GM21528 (cell line): ENCODE data around the gene EHMT2.

Experiments used
- ATAC-seq: cut with Tn5 transposase; IDR thresholded peaks from one replicate; pipeline ENCODE4 v1.9.1; 2021; ENCODE audit warnings: mild to moderate bottlenecking, moderate library complexity; ENCODE audit not compliant: unreplicated experiment, low FRiP score

EHMT2 gene

DNA sequence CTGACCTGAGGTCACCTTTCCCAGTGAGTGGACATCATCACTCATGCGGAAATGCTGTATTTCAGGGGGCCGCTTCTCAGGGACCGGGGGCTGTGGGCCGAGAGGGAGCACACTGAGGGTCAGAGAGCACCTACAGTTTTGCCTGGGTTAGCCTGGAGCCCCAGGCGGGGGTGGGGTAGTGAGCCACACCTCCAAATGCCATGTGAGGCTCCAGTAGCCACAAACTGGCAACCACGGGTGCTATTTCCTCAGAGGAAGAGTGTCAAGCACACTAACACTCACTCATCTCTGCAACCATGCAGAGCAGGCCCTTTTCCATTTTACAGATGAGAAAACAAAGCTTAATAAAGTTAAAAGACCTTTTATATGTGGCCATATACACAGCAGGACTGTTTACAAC is 4.7 kb downstream of the EHMT2 start:
- ATAC-seq, result no peak

DNA sequence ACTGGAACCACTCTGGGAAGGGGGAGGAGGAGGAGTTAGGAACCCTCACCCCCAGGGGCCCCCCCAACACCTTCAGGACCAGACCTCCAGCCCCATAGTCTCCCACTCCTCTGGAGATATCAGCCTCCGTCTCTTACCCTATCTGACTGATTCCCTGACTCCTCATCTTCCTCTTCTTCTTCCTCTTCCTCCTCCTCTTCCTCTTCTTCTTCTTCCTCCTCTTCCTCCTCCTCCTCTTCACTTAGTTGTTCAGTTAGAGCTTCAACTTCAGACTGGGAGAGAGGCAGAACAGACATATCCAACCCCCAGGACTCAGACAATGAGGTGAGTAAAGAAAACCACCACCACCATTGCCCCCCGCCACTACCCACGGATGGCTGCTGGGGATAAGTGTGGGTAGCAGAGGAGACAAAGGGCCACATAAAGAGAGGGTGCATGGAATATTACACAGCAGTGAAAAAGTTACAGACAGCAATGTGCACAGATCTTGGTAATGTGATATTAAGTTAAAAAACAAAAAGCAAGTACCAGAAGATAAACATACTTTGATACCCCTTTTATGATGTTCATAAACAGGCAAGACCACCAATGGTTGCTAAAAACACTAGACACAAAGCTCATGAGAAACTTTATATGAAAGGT is 8.0 kb downstream of the EHMT2 start:
- ATAC-seq, result no peak

DNA sequence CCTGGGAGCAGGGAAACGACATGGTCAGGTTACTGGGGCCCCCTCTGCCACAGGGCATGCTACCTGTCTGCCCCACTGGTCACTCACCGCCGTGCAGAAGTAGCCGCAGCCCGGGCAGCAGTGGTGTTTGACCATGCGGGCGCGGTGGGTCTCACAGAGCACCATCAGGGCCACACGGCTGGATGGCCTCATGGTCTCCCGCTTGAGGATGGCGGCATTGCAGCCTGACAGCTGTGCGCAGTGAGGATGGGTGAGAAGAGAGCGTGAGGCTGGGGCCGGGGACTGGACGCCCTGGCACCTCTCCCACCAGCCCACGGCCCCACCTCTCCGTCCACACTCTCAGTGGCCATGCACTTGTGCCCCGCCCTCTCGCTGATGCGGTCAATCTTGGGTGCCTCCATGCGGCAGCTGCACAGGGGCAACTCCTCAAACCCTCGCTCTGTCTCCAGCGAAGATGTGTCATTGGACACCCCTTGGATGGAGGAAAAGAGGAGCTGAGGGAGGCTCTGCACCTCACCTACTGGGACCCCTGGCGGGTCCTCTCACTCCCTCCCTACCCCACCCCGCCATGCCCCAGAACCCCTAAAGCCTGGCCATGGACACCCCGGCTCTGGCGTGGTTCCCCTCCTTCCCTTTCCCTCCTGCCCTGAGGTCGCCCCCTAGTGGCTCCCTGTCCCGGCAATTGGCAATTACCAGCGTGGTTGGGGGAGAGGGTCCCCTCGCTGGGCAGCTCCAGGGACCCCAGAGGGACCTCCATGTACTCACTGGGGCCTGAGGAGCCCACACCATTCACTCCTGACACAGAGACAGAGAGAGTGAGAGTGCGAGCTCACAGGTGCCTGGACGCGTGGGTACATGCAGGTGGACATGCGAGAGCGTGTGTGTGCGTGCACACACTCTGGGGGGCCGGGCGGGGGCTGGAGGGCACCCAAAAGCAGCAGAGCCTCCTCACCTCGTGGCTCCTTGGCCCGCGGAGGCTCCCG is 8.9 kb downstream of the EHMT2 start:
- ATAC-seq, result no peak

DNA sequence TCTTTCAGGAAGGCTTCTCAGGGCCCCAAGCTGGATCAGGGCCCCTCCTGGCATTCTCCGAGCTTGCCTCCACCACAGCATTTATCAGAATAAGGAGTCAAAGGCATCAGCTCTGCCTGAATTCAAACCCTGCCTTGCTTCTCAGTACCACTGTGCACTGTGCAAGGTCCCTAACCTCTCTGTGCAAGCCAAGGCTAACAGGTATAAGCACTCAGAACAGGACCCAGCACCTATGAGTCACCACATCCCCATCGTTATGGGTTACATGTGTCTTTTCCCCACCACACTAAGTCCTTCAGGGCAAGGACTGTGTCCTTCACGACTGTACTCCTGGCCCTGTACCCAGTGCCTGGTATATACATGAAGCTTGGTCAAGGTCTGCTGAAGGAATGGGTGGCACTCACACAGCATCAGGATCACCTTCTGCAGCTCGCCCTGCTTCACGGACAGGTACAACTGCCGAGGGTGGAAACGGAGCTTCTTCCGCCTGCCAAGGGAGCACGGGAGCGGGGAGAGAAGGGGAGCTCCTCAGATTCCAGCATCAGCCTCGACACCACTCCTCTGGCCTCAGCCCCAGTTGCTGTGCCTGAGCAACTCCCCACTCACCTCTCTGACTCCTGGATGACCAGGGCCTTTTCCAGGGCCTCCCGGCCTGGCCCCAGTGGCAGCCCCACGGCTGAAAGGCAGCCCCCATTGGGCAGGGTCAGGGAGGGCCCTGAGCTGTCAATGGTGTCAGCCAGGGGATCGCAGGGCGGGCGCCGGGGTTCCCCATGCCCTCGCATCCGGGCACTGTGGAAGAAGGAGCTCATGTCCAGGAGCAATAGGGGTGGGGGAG is 10.1 kb downstream of the EHMT2 start:
- ATAC-seq, result no peak

DNA sequence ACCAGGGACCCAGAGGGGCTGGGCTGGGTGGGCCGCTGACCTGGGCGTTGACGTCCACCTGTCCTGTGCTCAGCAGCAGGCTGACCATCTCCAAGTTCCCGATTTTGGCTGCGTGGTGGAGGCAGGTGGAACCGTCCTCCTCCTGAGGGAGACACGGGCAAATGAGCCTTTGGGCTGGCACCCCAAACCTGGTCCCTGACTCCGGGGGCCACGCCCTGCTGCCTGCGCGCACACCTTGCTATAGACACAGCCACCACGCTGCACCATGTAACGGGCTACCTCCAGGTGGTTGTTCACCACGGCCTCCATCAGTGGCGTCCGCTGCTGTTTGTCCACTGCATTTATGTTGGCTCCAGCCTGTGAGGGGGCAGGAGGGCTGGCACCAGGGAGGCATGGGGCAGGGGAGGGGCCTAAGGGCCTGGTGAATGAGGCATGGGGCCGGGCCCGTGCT is 10.9 kb downstream of the EHMT2 start:
- no peak for ATAC-seq

DNA sequence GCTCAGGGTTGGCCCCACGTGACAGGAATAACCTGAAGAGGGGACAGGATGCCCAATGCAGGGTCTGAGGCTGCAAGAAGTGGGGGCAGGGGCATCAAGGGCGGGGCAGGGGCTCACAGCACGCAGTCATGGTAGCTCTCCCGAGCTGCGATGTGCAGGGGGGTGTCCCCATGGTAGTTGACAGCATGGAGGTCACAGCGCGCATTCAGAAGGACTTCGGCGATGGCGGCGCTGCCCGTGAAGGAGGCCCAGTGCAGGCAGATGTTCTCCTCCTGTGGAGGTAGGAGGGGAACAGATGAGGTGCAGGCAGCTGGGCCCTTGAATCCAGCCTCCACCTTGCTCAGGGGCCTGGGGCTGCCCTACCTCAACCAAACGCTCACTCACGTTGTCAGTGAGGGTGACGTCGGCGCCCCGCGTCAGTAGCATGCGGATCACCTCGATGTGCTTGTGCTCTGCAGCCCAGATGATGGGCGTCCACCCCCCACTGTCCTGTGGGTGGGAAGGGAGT is 12.9 kb downstream of the EHMT2 start:
- no peak for ATAC-seq

DNA sequence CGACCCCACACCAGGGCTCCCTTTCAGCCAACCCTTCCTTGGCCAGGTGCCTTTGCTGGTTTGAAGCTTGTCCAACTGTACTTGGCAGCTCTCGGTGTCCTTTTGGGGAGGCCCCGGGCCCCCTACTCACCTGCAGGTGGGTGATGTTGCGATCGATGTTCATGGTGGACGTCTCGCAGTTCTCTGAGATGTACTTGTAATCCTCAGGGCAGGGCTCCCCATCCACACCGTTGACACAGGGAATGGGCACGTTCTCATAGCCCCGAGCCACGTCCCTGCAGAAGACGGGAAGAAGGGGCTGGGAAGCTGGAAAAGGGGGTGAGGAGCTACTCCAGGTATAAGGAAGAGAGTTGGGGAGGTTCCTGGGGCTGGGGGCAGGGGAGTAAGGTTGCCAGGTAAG is 13.8 kb downstream of the EHMT2 start:
- ATAC-seq, result no peak

DNA sequence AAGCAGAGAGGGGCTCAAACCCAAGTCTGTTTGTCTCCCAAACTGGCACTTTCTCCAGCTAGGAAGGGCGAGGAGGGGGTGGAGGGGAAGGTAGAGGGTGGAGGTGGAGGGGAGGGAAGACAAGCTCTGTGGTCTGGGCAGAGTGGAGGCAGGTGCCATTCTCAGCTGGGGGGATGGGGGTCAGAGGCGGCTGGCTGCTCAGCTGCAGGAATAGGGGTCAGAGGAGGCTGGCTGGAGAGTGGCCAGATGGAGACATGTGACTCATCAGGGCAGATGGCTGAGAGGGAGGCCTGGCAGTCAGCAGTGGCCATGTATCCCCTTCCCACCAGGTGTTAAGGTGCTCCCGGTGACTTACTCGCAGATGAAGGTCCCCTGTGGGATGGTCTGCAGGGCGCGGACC is 15.2 kb downstream of the EHMT2 start:
- ATAC-seq, result no peak

DNA sequence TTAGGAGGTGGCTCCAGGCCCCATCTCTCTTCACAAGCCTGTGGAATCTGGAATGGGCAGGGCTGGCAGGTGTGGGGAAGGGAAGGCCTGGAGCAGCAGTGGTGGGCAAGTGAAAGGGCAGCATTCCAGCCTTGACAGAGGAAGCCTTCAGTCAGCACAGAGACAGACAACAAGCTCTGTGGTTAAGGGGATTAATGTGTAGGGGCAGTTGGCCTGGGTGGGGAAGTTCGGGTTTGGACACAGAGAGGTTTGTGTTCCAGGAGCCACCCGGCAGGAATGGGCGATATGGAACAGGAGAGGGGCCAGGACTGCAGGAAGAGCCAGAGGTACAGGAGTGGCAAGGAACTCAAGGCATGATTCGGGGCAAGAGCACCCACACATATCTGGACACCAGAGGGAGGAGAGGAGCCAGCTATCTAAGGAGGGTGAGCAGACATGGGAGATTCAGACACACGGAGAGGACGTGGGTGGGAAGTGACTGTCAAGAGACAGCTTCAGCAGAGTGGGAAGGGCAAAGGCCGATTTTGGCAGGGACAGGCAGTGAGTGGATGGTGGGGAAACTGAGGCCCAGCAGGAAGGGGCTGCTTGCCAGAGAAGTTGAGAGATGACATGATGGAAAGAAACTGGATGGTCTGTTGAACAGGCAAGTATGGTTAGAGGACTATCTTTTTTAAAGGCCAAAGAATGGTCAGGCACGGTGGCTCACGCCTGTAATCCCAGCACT is 16.2 kb downstream of the EHMT2 start:
- ATAC-seq, result no peak

DNA sequence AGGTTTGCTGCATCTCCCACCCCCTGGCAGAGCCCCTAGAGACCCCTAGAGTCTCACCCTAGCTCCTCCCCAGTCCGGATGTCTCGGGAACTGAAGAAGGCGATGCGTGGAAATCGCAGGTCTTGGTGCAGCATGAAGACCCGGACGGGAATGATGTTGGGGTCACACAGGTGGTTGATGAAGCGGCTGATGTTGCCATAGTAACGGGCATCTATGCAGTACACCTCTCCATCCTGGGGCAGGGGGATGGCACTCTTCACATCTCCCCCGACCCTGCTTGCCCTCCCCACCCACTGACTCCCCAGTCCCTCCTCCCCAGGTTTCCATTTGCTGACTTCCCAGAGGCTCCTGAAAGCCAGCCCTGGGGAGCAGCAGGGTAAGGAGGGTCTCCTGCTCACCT is 16.9 kb downstream of the EHMT2 start:
- no peak for ATAC-seq

DNA sequence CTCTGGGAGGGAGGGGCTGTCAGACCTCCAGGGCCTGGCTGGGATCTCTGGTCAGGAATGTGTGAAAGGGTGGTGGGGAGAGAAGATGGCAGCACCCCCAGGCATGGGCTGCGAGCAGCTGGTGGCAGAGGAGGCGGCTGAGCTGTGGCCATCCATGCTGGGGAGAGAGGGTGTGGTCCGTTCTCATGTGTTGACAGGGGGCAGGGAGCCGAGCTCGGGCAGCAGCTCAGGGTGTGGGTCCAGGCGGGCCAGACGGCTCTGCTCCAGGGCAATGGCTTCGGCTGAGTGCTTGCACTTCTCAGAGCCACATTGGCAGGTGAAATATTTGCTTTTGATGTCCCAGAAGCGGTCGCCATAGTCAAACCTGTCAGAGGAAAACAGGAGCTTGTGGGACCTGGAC is 17.6 kb downstream of the EHMT2 start:
- ATAC-seq, result no peak

DNA sequence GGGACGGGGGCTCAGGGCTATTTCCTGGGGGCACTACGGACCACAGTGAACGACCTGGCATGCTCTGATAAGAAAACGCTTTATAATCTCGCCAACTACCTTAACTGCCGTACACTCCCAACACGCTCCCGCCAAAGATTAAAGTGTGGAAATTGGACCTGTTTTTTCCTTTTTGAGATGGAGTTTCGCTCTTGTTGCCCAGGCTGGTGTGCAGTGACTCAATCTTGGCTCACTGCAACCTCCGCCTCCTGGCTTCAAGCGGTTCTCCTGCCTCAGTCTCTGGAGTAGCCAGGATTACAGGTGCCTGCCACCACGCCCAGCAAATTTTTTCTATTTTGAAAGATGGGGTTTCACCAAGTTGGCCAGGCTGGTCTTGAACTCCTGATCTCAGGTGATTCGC is 18.4 kb downstream of the EHMT2 start:
- no peak for ATAC-seq

DNA sequence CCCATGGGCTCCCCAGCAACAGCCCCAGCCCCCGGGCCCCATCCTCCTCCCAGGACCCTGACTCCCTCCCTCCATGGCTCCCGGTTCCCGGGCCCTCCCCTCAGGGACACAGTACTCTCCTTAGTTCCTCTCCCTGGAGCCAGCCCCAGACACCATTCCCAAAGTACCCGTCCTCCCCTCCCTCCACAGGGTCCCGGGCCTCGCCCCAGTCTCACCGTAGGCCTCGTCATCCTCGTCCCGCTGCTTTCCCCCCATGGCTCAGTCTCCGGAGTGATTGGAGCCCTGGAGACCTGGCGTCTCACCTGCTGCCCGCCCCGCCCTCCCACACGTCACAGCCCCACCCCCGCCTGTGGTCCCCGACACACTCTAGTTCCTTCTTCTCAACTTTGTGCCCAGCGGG is 18.8 kb downstream of the EHMT2 start, which contains the start of gene SLC44A4:
SLC44A4 (minus strand) TSS at position 272 of the 400 bp plus-strand sequence; CDS start at position 255, 17 bp downstream.
- no peak for ATAC-seq

DNA sequence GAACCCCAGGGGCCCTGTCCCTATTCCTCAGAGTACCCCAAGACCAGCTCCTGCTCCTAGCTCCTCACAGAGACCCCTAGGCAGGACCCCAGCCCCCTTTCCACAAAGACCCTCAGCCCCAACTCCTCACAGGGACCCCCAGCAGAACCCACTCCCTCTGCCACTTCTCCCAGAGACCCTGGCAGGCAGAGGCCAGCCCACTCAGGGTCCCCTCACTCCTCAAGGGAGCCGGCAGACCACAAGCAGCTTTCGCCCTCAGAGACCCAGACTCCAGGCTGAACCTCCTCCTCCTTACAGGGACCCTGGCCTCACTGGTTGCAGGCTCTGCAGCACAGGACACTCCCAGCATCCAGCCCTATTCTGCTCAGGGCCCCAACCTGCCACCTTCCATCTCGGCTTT is 19.3 kb downstream of the EHMT2 start:
- ATAC-seq, result no peak

DNA sequence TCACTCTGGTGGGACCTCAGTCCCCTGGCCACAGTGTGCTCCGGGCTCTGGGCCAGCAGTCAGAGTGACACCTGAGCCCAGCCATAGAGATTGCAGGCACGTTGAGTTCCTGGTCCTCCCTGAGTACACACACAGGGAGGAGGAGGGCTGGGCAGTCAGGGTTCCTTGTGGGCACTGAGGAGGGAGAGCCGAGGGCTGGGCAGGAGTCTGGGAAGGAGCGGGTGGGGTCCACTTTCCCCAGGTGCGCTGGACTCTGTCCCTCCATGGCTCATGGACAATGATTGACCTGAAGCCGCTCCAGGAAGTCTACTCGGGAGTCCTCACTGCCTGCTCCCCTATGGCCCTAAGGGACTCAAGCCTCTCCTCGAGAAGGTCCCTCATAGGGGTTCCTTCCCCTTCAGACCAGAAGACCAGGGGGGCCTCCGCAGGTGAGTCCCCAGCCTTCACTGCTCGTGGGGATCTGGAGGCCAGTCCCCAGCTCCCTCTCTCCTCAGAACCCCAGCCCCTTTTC is 19.8 kb downstream of the EHMT2 start:
- ATAC-seq, result no peak

DNA sequence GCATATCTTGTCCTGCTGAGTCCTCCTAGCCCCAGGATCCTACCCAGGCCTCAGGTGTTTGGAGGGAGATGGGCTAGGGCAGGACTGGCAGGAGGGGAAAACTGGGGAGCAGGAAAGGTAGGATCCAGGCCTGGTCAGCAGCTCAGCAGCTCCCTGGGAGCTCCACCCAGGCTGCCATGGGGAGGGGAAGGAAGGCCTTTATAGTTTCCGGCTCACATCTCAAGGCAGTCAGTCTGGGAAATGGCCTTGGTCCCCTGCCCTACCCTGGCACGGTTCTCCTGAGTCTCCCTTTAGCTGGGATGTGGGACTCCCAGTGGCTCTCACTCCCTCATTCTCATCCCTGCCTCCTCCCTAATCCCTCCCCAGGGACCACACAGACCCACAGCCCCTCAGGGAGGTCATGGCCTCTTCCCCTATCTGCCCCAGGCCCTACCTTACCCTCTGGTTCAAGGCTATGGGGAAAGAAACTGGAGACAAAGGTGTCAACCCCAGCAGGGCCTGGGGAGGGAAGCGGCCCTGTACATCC is 20.3 kb downstream of the EHMT2 start:
- no peak for ATAC-seq

DNA sequence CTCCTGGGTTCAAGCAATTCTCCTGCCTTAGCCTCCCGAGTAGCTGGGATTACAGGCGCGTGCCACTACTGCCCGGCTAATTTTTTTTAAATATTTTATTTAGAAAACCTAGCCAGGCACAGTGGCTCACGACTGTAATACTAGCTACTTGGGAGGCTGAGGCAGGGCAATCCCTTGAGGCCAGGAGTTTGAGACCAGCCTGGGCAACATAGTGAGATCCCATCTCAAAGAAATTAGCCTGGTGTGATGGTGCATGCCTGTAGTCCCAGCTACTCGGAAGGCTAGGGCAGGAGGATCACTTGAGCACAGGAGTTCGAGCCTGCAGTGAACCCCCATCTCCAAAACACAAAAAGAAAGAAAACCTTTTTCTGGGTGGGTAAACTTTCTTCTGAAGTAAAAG is 21.1 kb downstream of the EHMT2 start:
- ATAC-seq, result no peak

DNA sequence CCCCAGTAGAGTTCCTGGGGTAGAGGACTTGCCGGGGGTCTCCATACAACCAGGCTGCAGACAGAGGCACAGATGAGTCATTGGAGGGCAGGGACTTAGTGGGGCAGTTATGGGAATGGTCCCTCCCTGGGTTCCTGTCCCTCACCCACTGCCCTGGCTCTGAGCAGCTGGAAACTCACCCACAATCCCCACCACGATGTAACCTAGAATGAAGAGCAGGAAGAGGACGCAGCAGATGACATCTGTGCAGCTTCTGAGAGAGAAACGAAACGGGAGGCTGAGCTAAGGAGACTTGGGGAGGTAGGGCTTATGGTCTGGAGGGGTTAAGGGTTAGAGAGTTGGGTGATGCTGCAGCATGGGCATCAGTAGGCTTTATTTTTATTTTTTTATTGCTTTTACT is 21.6 kb downstream of the EHMT2 start:
- no peak for ATAC-seq

DNA sequence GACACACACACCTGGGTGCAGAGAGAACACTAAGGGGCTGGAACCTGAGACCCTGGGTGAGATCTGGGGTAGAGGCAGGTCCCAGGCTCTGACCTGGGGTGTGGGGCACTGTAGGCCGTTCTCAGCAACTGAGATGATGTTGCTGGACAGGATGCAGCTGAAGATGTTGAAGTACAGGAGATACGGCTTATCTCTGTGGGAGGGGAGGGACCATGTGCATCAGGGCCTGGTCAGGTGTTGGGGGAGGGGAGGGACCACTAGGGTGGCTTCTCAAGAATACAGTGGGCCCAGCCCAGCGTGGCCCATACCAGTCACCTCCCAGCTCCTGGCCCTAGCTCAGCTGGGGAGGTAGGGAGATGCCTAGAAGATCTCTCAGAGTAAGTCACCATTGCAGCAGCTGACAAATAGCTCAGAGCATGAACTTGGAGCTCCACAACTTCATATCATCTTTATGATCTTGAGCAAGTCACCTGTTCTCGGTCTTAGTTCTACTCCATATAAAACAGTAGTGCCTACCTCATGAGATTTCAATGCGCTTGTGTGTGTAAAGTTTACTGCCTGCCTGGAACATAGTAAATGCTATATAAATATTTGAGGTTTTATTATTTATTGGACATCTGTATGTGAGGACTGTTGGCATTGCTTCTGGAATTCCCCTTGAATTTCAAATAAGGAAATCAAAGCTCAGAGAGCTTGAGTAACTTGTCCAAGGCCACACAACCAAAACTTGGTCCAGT is 22.5 kb downstream of the EHMT2 start:
- ATAC-seq, result no peak
